ENCODE measurements around the gene EIF4A3.

EIF4A3 gene

GRCh38 chr17:80111702-80112470 is 35.0 kb downstream of the EIF4A3 start:
- TF ChIP-seq CTCF (IDR thresholded peaks at IDR 0.05; ENCODE audit: control insufficient read depth, insufficient read depth, low read depth, low read length, missing control alignments): no peak
- DNase-seq (ENCODE audit: low read depth): no peak
- H3K4me3 ChIP-seq (ENCODE audit: control insufficient read depth, low read depth, low read length): no peak overlapping the region

- H3K4me3 ChIP-seq (ENCODE audit: control insufficient read depth, low read depth, low read length): no peak overlapping the region
- no peak for DNase-seq (ENCODE audit: low read depth)
- TF ChIP-seq CTCF (IDR thresholded peaks at IDR 0.05; ENCODE audit: control insufficient read depth, insufficient read depth, low read depth, low read length, missing control alignments): no peak
These were observed 35.8 kb downstream of the EIF4A3 start for GRCh38 chr17:80110927-80111701.

- H3K4me3 ChIP-seq (ENCODE audit: control insufficient read depth, low read depth, low read length): no peak overlapping the region
- no peak for DNase-seq (ENCODE audit: low read depth)
- TF ChIP-seq CTCF (IDR thresholded peaks at IDR 0.05; ENCODE audit: control insufficient read depth, insufficient read depth, low read depth, low read length, missing control alignments): no peak
These were observed 36.5 kb downstream of the EIF4A3 start for GRCh38 chr17:80110447-80110812.

- no peak overlapping the region for H3K4me3 ChIP-seq (ENCODE audit: control insufficient read depth, low read depth, low read length)
- TF ChIP-seq CTCF (IDR thresholded peaks at IDR 0.05; ENCODE audit: control insufficient read depth, insufficient read depth, low read depth, low read length, missing control alignments): no peak
- DNase-seq (ENCODE audit: low read depth): no peak
These were observed 37.0 kb downstream of the EIF4A3 start for GRCh38 chr17:80109713-80110446.

- TF ChIP-seq CTCF (IDR thresholded peaks at IDR 0.05; ENCODE audit: control insufficient read depth, insufficient read depth, low read depth, low read length, missing control alignments): no peak
- DNase-seq (ENCODE audit: low read depth): no peak
These were observed 37.8 kb downstream of the EIF4A3 start for GRCh38 chr17:80109066-80109660.

More at GRCh38 chr17:80109066-80109660, 37.8 kb downstream of the EIF4A3 start:
- H3K4me3 ChIP-seq (ENCODE audit: control insufficient read depth, low read depth, low read length): no peak overlapping the region

All from AG09309 (cell line).